ENCODE measurements around the gene NMB.
"Not testable (repeated sequence)": the region's sequence is repeated elsewhere in the genome, so short reads cannot be mapped to it uniquely, and the experiment has no call there.

Gene NMB

GRCh38 chr15:84654689-84655453 is 3.1 kb downstream of the NMB start:
- DNase-seq (ENCODE audit: low read depth) = no peak

- DNase-seq (ENCODE audit: low read depth) = peak; percentile 94
Observed at GRCh38 chr15:84653910-84654688, 3.9 kb downstream of the NMB start, which contains the start of gene WDR73. TSS of gene WDR73 (minus strand) at chr15:84654283. CDS start at chr15:84654274, 9 bp downstream.

- no peak for DNase-seq (ENCODE audit: low read depth)
Observed at GRCh38 chr15:84653584-84653909, 4.5 kb downstream of the NMB start.

- DNase-seq (ENCODE audit: low read depth) = no peak
Observed at GRCh38 chr15:84649706-84650105, 8.3 kb downstream of the NMB start.

- DNase-seq (ENCODE audit: low read depth) = no peak
Observed at GRCh38 chr15:84648539-84648938, 9.5 kb downstream of the NMB start.

GRCh38 chr15:84647726-84648125 is 10.3 kb downstream of the NMB start:
- DNase-seq (ENCODE audit: low read depth) = no peak

- no peak for DNase-seq (ENCODE audit: low read depth)
Observed at GRCh38 chr15:84645997-84646396, 12.0 kb downstream of the NMB start.

GRCh38 chr15:84645496-84645895 is 12.5 kb downstream of the NMB start:
- DNase-seq (ENCODE audit: low read depth) = no peak

- no peak for DNase-seq (ENCODE audit: low read depth)
Observed at GRCh38 chr15:84643838-84644237, 14.2 kb downstream of the NMB start.

- not testable (repeated sequence) for DNase-seq (ENCODE audit: low read depth)
Observed at GRCh38 chr15:84642640-84643039, 15.4 kb downstream of the NMB start.

GRCh38 chr15:84641871-84642270 is 16.1 kb downstream of the NMB start:
- not testable (repeated sequence) for DNase-seq (ENCODE audit: low read depth)

GRCh38 chr15:84638103-84638502 is 19.9 kb downstream of the NMB start:
- DNase-seq (ENCODE audit: low read depth) = no peak

- no peak for DNase-seq (ENCODE audit: low read depth)
Observed at GRCh38 chr15:84634228-84634837, 23.7 kb downstream of the NMB start.

GRCh38 chr15:84633311-84634227 is 24.4 kb downstream of the NMB start:
- DNase-seq (ENCODE audit: low read depth) = peak; percentile 36

GRCh38 chr15:84631706-84632272 is 26.2 kb downstream of the NMB start:
- DNase-seq (ENCODE audit: low read depth) = no peak

- DNase-seq (ENCODE audit: low read depth) = no peak
Observed at GRCh38 chr15:84629033-84629432, 29.0 kb downstream of the NMB start.

GRCh38 chr15:84625123-84625522 is 32.9 kb downstream of the NMB start:
- no peak for DNase-seq (ENCODE audit: low read depth)

GRCh38 chr15:84624359-84624758 is 33.6 kb downstream of the NMB start:
- no peak for DNase-seq (ENCODE audit: low read depth)

- DNase-seq (ENCODE audit: low read depth) = no peak
Observed at GRCh38 chr15:84621358-84621979, 36.5 kb downstream of the NMB start.

- DNase-seq (ENCODE audit: low read depth) = no peak
Observed at GRCh38 chr15:84620626-84621025, 37.4 kb downstream of the NMB start.

GRCh38 chr15:84616235-84616634 is 41.8 kb downstream of the NMB start:
- no peak for DNase-seq (ENCODE audit: low read depth)
